HepG2 (cell line): ENCODE data around the gene RTN4. TPM values are rescaled to one million over a fixed set of nuclear protein-coding genes. Genes with fewer than 3 reads are reported as not detected.
A peak's percentile ranks its signal among the peaks of the same experiment; 100 is the strongest.

ENCODE experiments used
- ATAC-seq: fragments of 200-7000 bp; cut with Tn5 transposase; 3 replicates; pipeline ENCODE4 v1.9.1; 2020; ENCODE audit warnings: mild to moderate bottlenecking, moderate library complexity
- BruUV-seq: library from RNA; stranded (reverse); fragments of 400-500 nt; replicated peaks from 2 replicates; lab custom pipeline; 2021; lab: Mats Ljungman, UMichigan
- CTCF ChIA-PET: fragments of 300-600 bp; formaldehyde crosslinking; extraction: SDS; loops from one replicate; lab custom pipeline; 2021; ENCODE audit warnings: low total read pairs, inconsistent platforms, low intra/inter-chr PET ratio; lab: Yijun Ruan, JAX
- POLR2A ChIA-PET: fragments of 350-600 bp; sonication (Branson Sonifier 250); formaldehyde crosslinking; loops from one replicate; lab custom pipeline; 2020; ENCODE audit warnings: antibody characterized with exemption, inconsistent platforms; lab: Yijun Ruan, JAX
- DNase-seq: peaks from one replicate; pipeline ENCODE4 v3.0.0-alpha.2; 2015; ENCODE audit warnings: low spot score
- FAIRE-seq: peaks from 3 replicates; lab custom pipeline; 2011; peaks lifted over from hg19 to GRCh38; lab: Jason Lieb, UNC
- H2AFZ ChIP-seq: one replicate; pipeline ENCODE4 v1.6.1; 2011; ENCODE audit warnings: low read length, inconsistent platforms
- H3K27ac ChIP-seq: fragments of 300-600 bp; 3 replicates; pipeline ENCODE4 v1.8.0; 2011; ENCODE audit warnings: mixed run types, mild to moderate bottlenecking, mixed read lengths, low read length, inconsistent platforms; ENCODE audit not compliant: insufficient read depth; ENCODE audit errors: extremely low read length
- H3K27me3 ChIP-seq, 2 experiments: fragments of 200-600 bp in 1 of 2; 2 replicates in 1 of 2; 3 replicates in 1 of 2; pipeline versions ENCODE4 v1.6.0 to v1.8.0; 2011; ENCODE audit warnings: low read length in 2 of 2, mild to moderate bottlenecking in 2 of 2, moderate library complexity in 2 of 2, inconsistent platforms in 1 of 2; ENCODE audit not compliant: insufficient read depth in 2 of 2, control insufficient read depth in 1 of 2
- H3K36me3 ChIP-seq, 2 experiments: fragments of 200-600 bp in 1 of 2; replicated peaks in 1 of 2; 2 replicates in 1 of 2; 3 replicates in 1 of 2; pipeline versions ENCODE4 v1.5.1 to v1.8.0; 2011; ENCODE audit warnings: low read length in 2 of 2, inconsistent platforms in 1 of 2; ENCODE audit not compliant: insufficient read depth in 2 of 2, control insufficient read depth in 1 of 2
- H3K4me1 ChIP-seq: 2 replicates; pipeline ENCODE4 v1.5.1; 2012; ENCODE audit warnings: low read length, inconsistent platforms; ENCODE audit not compliant: insufficient read depth
- H3K4me2 ChIP-seq: 2 replicates; pipeline ENCODE4 v1.6.0; 2011; ENCODE audit warnings: low read depth, low read length, inconsistent platforms
- H3K4me3 ChIP-seq, 3 experiments: fragments of 200-600 bp in 1 of 3; sonication (generic), shearing (Covaris generic) in 1 of 3; replicated peaks in 1 of 3; 2 replicates each; pipeline ENCODE4 v1.5.1; 2011 to 2016; ENCODE audit warnings: low read length in 3 of 3, inconsistent platforms in 2 of 3, low read depth in 2 of 3, mild to moderate bottlenecking in 2 of 3, control low read depth in 1 of 3, mixed read lengths in 1 of 3; ENCODE audit not compliant: insufficient read depth in 1 of 3
- H3K79me2 ChIP-seq: one replicate; pipeline ENCODE4 v1.6.1; 2011; ENCODE audit warnings: low read length, inconsistent platforms; ENCODE audit not compliant: insufficient read depth
- H3K9ac ChIP-seq: 2 replicates; pipeline ENCODE4 v1.6.0; 2011; ENCODE audit warnings: mild to moderate bottlenecking, low read depth, low read length, inconsistent platforms; ENCODE audit not compliant: insufficient read depth
- H3K9me3 ChIP-seq: 2 replicates; pipeline ENCODE4 v1.5.1; 2012; ENCODE audit warnings: mild to moderate bottlenecking, low read length
- H4K20me1 ChIP-seq: 2 replicates; pipeline ENCODE4 v1.6.0; 2011; ENCODE audit warnings: inconsistent platforms, mild to moderate bottlenecking, low read length, moderate library complexity; ENCODE audit not compliant: insufficient read depth
- AGO1 ChIP-seq: fragments of 200-400 bp; formaldehyde crosslinking; IDR thresholded peaks from 2 replicates; pipeline ENCODE4 v1.6.1; 2017; ENCODE audit warnings: mild to moderate bottlenecking, low read depth, low read length, moderate library complexity; ENCODE audit not compliant: poor library complexity, severe bottlenecking
- AKAP8 ChIP-seq: sonication (generic); formaldehyde crosslinking; IDR thresholded peaks from 2 replicates; pipeline ENCODE4 v1.5.1; 2020; ENCODE audit warnings: mild to moderate bottlenecking, missing genetic modification reagents
- DRAP1 ChIP-seq: IDR thresholded peaks from 2 replicates; pipeline ENCODE4 v1.6.1; 2016; ENCODE audit warnings: missing genetic modification reagents, missing compliant biosample characterization
- GMEB2 ChIP-seq: IDR thresholded peaks from 2 replicates; pipeline ENCODE4 v1.6.1; 2016; ENCODE audit warnings: missing biosample characterization, missing genetic modification reagents, low read depth
- HMG20A ChIP-seq: IDR thresholded peaks from 2 replicates; pipeline ENCODE4 v1.6.1; 2016; ENCODE audit warnings: borderline replicate concordance
- HNRNPLL ChIP-seq: fragments of 200-400 bp; formaldehyde crosslinking; IDR thresholded peaks from 2 replicates; pipeline ENCODE4 v1.6.1; 2017; ENCODE audit warnings: mild to moderate bottlenecking, low read depth, low read length; ENCODE audit not compliant: poor library complexity, severe bottlenecking
- SMC3 ChIP-seq: IDR thresholded peaks from 2 replicates; pipeline ENCODE4 v1.6.1; 2011; ENCODE audit warnings: low read length, improper control_type of control experiment
- TP53 ChIP-seq: sonication (generic); formaldehyde crosslinking; conservative IDR thresholded peaks from 2 replicates; pipeline ENCODE4 v1.4.0; 2020; ENCODE audit warnings: missing genetic modification reagents
- ZNF441 ChIP-seq: sonication (generic); formaldehyde crosslinking; IDR thresholded peaks from 2 replicates; pipeline ENCODE4 v1.7.0; 2021; ENCODE audit warnings: missing genetic modification reagents, borderline replicate concordance
- WGBS: methylation state at CpG from one replicate; pipeline ENCODE4 v1.1.6; 2017; ENCODE audit warnings: low lambda C conversion rate; 5-methylcytosine and 5-hydroxymethylcytosine counted together
- in situ Hi-C: cut with HindIII; loops from 2 replicates; pipeline ENCODE4 v1.10.0; 2017; ENCODE audit warnings: low pct_unique_long_range_greater_than_20kb; ENCODE audit not compliant: extremely low pct_ligation_motif_present
- intact Hi-C: fragments of 100-400 bp; cut with micrococcal nuclease; formaldehyde crosslinking; loops from one replicate; pipeline ENCODE4 v1.10.0; 2022; ENCODE audit not compliant: unreplicated experiment
- polyA plus RNA-seq, 8 experiments: library from polyadenylated mRNA; depleted of rRNA in 3 of 8; stranded (reverse) in 7 of 8; unstranded in 1 of 8; fragments of >200 nt; fragmentation: Illumina TruSeq in 4 of 8; extraction: Trizol in 4 of 8; gene quantifications; 2 replicates each; pipeline versions ENCODE4 v1.2.1 to v1.2.3, GENCODE V29; 2011 to 2016; ENCODE audit warnings: low read depth in 4 of 8, missing spikeins in 1 of 8, mixed read lengths in 1 of 8; ENCODE audit not compliant: insufficient read depth in 1 of 8
- total RNA-seq, 5 experiments: library from RNA; depleted of rRNA; stranded (reverse); fragments of >200 nt; fragmentation: Illumina TruSeq; extraction: Trizol; gene quantifications; 2 replicates each; pipeline ENCODE4 v1.2.3, GENCODE V29; 2016; ENCODE audit warnings: low read depth in 1 of 5

Gene RTN4
- total and polyA plus RNA-seq, 2 of the 13 experiments (the other 11 are each of a cell fraction or from before 2014, with no cell fraction given): 98.4 to 133 TPM

- ATAC-seq: peak; percentile 24; the same call in 1 of the 3 replicates
- Histone ChIP-seq H3K4me2 (no peak overlapping the region), H3K36me3 (no peaks in the 10 kb centered on the region), H4K20me1 (peaks cover 33% of the 10 kb centered on the region; the same call in 1 of the 2 replicates), H3K4me3 (no peak overlapping the region), H2AFZ (no peak overlapping the region), H3K9me3 (no peaks in the 10 kb centered on the region), H3K27ac (no peak overlapping the region), H3K27me3 (no peaks in the 10 kb centered on the region), H3K4me1 (peaks cover 48% of the 10 kb centered on the region), H3K9ac (no peak overlapping the region), H3K79me2 (peaks cover 99% of the 10 kb centered on the region)
- WGBS: 97% methylated on average over 4 of the region's 4 CpGs
- TF ChIP-seq HMG20A (CRISPR knock-in tag) (no peak), ZNF441 (CRISPR knock-in tag) (no peak), HNRNPLL (no peak), SMC3 (no peak), AGO1 (no peak), GMEB2 (CRISPR knock-in tag) (no peak), AKAP8 (no peak), TP53 (CRISPR knock-in tag) (no peak), DRAP1 (CRISPR knock-in tag) (no peak)
- CTCF ChIA-PET: no interaction called here
- in situ Hi-C loops (no loop called here), intact Hi-C loops (no loop called here)
- DNase-seq: no peak
- POLR2A ChIA-PET: interaction anchor here (1.2 to 1.8 kb wide), 3 partner anchors 10 to 17 kb away, joined by 3 to 6 read pairs (median 4); no protein-coding TSS in a partner anchor
- no TSS peak for BruUV-seq
- no peak for FAIRE-seq
Measured at GRCh38 chr2:55031505-55031904, 18.7 kb downstream of the RTN4 start.
